OCI-M2 (cell line): ENCODE results near the gene ANO4.
"Not testable (repeated sequence)": the region's sequence is repeated elsewhere in the genome, so short reads cannot be mapped to it uniquely, and the experiment has no call there.

Experiments
- DNase-seq: peaks from one replicate; lab custom pipeline; 2025; ENCODE audit not compliant: unreplicated experiment; lab: John Stamatoyannopoulos, UW

Gene ANO4

DNA sequence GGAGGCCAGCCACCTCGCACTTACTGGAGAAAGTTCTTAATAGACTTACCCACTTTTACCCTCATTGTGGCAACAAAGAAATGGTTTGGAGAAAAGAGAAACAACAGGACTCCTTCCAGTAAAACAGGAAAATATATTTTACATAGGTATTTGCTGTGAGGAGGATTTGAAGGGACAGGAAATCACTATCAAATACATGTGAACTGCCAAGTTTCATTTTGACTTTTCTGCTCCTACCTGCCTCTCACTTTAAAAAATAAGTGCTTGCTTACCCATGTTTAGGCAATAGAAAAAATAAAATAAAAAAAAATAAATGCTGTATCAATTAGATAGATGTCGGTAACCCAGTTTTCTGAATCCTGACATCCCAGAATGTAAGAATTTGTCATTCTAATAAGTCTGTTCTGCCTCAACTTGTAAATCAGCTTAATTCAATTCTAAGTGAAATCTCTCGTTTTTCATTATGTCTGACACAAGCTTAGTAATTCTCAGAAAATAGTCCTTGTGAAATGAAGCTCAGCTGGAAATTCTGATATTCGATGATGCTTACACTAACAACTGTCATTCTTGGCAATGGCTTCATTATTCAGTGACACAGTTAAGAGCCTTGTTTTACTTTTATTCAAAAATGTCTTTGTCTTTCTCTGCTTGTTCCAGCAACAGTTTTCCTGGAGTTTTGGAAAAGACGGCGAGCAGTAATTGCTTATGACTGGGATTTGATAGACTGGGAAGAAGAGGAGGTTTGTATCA, 284.1 kb downstream of the ANO4 start:
- DNase-seq = no peak

DNA sequence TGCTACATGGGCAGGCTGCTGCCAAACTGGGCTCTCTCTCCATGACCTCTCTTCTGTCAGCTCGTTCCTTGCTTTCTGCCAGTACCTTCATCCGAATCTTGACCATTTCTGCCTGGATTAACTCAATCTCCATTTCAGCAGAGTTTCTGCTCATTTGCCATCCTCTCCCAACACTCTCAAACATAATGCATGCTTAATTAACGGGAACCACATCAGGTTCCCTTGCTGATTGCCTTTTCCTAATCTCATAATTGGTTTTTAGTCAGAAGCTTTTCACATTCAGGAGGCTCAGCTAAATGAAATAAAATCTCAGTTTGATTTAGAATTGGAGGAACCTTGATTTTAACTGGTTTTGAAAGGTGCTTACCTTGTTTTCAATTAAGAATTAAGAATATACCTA, 288.1 kb downstream of the ANO4 start:
- no peak for DNase-seq

DNA sequence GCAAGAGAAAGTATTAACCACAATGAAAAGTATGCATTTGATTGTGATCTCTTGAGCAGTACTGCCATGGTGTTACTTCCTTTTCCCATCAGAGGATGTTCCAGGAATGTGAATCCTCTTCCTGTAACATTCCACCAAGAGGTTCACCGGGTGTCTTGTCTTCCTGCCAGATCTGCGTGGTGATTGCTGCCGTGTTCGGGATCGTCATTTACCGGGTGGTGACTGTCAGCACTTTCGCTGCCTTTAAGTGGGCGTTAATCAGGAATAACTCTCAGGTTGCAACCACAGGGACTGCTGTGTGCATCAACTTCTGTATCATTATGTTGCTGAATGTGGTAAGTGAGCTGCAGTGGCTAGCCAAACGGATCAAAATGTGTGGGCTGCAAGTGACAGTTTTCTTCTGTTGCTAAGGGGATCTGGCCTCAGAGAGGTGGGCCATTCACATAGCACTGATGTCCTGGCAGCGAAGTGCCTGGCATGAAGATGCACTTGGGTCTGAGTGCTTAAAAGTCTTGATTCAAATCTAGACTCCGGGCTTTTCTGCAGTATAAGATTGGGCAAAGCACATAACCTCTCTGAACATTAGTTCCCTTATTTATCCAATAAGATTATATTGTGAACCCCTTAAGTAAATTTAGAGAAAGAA, 292.0 kb downstream of the ANO4 start:
- DNase-seq = no peak

DNA sequence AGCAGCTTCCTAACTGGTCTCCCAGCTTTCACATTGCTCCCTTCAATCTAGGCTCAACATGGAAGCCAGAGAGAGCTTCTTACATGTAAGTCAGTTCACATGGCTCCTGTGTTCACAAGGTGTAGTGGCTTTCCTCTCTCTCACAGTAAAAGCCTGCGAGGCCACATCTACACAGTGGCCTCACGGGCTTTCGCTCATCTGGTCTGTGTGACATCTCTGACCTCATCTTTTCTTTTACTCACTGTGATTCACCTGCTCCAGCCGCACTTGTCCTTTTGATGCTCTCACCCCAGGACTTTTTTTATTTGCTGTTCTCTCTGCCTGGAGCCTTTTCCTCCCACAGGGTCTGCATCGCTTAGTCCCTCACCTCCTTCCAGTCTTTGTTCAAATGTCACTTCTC, 293.3 kb downstream of the ANO4 start:
- no peak for DNase-seq

DNA sequence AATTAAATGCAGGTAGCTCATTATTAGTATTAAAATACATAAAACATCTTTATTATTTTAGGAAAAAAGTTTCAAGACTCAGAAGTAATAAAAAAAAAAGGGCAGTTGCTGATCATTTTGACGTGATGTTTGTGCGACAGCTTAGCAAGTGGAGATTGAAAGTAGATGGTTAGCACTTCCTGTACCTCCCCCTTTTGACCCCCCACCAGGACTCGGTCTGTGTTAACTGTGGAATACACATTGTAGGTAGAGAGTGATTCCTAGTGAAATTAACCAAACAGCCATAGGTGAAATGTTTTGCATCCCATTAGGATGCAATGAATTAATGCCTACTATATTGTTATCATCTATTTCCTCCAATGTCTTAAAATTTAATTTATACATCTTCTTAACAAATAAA, 294.7 kb downstream of the ANO4 start:
- no peak for DNase-seq

DNA sequence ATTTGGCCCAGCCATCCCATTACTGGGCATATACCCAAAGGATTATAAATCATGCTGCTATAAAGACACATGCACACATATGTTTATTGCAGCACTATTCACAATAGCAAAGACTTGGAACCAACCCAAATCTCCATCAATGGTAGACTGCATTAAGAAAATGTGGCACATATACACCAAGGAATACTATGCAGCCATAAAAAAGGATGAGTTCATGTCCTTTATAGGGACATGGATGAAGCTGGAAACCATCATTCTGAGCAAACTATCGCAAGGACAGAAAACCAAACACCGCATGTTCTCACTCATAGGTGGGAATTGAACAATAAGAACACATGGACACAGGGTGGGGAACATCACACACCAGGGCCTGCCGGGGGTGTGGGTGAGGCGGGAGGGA, 295.6 kb downstream of the ANO4 start:
- DNase-seq = not testable (repeated sequence)

DNA sequence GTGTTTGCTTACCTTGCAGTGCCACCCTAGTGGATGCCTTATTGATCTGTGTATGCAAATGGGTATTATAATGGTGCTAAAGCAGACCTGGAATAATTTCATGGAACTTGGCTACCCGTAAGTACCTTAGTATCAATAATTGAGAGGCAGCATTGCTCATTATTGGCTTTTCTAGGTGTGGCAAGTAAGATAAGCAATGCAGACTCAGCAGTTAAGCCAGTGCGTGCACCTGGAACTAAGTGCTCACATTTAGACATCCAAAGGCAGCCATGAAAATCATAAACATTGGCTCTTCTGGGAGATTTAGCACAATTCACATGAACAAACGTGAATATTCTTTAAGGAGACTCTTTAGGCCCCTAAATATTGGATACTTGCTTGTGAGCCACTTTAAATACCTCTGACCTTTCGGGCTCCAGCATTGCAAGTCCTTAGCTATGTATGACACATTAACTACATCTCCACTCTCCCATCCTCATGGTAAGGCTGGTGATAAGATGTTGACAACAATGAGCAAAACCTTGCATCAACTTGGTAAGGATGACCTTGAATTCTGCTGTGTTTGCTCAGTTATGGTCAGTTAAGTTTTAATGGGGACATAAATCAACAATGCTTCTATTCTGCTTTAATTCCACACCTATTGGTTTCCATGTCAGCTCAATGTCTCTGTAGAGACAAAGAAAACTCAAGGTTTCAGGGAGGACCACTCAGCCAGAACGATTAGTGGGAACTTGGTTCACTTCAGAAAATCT, 303.4 kb downstream of the ANO4 start:
- no peak for DNase-seq

DNA sequence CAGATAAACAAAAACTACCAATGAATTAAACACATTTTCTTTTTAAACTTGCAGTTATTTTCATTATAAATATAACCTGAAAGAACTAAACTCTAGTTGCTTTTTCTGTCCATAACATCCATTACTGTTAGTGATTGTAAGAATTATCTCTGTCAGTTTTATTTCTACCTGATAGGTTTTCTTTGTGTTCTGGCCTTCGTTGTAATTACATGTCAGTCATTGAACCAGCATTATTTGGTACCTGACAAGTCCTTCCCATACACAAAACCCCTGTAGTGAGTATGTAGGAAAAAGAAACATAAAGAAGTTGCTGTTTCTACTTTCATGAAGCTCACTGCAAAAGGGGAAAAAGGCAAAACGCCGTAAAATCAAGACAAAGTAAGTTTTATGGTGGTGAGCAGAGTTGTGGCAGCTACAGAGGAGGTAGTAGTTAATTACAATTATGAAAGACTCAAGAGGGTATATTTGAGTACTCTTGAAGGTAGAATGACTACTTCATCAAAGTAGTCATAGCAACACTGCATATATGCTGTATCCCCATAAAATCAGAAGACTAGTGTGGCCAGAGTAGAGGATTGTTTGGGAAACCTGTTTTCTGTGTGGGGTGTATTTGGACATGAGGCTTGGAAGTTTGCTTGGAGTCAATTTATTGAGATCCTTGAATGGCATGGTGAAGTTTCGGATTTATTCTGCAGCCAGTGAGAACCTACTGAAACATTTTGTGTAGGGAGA, 312.6 kb downstream of the ANO4 start:
- no peak for DNase-seq

DNA sequence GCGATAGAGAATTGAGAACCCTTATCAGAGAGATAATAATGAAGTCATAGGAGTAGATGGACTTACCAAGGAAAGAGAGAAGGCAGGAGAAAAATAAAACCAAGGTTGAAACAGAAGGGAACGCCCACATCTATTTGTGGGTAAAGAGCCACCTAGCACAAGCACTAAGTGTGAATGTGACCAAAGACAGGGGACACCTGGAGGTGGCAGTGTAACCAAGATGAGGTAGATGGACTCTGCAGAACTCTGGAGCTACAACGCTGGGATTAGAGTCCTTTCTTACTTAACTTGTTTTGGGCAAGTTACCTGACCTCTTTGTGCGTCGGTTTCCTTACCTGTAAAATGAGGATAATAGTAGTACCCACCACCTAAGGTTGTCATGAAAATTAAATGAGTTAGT, 313.6 kb downstream of the ANO4 start:
- DNase-seq = no peak

DNA sequence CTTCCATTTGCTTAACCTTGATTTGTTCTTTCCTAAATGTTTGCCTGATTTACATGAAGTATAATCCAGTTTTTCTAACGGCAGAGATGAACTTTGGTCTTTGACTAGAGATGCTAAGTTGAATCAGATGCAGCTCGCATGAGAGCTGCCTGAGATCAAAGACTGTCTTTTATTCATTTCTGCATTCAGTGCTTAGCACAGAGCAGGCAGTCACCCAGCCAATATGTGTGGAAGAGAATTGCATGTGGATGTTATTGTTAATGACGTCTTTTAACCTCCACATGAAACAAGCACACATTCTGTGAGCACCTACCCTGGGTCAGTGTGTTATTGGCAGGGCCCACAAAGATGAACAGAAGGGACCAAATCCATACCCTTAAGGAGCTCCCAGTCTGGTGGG, 316.3 kb downstream of the ANO4 start:
- no peak for DNase-seq

DNA sequence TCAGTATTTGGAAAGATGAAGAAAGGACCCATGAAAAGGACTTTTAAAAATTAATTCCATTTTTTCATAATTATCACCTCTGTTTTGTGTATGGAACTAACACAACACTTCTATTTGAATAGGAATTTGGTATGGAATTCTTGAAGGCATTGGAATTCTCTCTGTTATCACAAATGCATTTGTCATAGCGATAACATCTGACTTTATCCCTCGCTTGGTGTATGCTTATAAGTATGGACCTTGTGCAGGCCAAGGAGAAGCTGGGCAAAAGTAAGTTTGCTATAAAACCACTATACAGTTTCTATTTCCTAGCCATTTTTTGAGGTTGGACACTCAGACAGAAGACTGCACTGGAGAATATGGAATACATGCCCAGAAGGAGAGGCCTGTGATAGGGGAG, 316.9 kb downstream of the ANO4 start:
- DNase-seq = no peak

DNA sequence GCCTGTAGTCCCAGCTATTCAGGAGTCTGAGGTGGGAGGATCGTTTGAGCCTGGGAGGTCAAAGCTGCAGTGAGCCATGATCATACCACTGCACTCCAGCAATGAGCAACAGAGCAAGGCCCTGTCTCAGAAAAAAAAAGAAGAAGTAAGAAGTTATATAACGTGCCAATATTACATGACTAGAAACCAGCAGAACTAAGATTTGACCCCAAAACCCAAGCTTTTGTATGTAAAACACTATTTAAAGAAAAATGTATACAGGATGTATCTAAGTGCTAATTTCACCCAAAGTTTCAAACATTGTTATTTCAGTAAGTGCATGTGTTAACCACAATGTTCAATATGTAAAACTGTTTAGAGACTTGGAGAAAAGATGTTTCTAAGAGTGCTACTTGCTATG, 320.8 kb downstream of the ANO4 start:
- DNase-seq = no peak

DNA sequence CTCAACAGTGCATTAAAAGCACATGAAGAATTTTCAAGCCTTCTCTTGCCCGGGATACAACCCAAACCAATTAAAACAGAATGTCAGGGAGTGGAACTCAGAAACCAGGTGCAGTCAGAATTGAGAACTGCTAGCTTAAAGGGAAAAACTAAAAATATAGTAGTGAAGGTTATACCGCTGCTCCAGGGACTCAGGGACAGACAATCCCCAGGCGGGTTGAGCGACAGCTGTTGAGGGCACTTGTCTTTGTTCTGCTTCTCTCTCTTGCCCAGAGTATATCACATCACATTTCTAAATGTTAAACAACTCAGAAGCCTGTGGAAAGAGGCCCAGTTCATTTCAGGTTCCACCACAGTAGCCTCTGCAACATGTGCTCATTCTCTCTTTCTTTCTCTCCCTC, 322.3 kb downstream of the ANO4 start:
- no peak for DNase-seq

DNA sequence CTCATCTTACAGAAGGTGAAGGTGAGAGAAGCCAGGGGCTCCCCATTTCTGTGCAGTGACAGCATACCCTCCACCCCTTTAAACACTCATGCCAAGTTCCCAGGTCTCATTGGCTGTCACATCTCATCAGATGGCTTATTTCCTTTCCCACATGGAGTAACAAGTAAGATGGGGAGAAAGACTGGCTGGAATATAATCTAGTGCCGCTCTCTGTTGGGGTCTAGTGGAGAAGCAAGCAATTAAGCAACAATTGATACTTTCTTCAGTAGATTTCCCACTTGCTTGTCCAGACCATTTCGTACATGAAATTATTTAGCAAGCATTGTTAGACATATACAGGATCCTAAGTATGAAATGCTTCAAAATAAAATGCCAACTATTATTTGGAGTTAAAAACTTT, 323.3 kb downstream of the ANO4 start:
- no peak for DNase-seq

DNA sequence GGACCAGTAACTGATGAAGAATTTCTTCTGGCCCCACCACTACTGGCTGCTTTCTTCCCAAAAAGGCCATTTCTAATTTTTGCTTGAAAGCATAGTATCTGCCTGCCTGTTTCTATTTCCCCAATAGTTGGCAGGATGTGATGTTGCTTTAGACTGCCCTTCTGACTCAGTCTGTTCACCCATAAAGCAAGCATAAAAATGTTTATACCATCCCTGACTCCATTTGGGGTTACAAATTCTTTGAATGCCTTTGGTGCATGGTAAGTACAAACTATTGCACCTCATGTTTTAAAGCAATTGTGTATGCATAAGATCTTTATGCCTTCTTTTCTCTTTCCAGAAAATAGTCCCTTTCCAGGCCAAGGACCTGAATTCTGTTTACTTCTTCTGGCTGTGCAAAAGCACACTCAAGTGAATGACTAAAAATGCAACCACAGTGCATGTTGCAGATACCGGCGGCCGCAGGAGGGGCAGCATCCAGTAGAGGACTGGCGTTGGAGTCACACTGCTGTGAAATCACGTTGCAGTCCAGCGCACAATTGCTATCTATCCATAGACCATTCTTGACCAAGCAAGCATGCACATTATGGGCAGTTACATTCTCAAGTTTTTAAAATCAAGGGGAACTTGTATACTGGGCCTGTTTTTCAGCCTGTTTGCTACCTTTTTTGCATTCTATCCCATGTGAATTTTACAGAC, 333.1 kb downstream of the ANO4 start:
- DNase-seq = no peak

DNA sequence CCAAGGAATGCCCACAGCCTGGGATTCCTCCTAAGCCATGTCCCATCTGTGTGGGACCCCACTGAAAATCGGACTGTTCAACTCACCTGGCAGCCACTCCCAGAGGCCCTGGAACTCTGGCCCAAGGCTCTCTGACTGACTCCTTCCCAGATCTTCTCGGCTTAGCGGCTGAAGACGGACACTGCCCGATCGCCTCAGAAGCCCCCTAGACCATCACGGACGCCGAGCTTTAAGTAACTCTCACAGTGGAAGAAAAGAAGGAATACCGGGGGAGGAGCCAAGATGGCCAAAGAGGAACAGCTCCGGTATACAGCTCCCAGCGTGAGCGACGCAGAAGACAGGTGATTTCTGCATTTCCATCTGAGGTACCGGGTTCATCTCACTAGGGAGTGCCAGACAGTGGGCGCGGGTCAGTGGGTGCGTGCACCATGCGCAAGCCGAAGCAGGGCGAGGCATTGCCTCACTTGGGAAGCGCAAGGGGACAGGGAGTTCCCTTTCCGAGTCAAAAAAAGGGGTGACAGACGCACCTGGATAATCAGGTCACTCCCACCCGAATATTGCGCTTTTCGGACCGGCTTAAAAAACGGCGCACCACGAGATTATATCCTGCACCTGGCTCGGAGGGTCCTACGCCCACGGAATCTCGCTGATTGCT, 351.3 kb downstream of the ANO4 start:
- DNase-seq = not testable (repeated sequence)

DNA sequence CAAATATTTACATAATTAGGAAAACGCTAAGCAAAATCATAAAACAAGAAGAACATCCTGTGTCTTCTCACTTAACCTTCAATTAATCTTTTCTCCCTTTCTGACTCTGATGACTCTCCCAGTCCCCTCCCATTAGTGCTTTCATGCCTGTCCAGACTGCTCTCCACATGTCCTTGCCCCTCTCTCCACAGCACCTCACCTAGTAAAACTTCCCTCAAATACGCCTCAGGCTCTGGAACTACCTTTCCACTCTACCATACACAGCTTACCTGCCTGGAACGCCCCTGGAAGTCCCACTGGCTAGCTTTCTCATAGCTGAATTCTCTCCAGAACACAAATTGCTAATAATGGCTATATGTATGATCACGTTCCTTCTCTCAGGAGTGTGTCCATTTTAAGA, 370.7 kb downstream of the ANO4 start:
- DNase-seq = no peak

DNA sequence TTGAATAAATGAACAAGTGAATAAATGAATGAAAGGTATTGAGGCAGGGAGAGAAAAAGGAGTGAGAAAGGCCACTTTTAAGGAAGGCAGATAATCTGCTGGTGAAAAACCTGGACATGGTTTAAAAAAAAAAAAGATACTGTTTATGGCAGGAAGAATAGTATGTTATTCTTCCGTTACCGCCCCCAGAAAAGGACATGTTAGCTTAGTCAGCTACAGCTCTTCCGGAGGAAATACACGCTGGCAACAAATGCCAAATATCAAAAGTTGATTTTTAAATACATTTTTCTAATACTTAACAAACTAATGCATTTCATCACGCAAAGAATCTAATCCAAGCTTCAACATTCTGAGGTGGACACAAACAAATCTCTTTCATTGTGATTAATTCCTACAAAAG, 372.3 kb downstream of the ANO4 start:
- DNase-seq = no peak

DNA sequence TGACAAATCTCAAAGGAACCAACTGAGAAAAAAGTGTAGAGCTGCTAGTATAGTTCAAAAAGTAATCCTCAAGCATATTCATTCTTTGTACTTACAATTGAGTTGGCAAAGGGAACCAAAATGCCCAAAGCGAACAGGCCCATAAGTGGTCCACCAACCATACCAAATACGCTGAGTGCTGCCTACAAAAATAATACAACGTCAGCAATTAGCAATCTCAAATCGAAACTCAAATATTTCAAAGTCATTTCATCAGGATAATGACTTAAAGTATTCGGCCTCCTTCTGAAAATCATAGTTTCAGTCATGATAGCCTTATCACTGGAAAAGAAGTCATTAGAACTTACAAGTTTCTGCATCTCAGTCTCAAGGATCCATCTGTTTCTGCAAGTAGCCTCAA, 373.4 kb downstream of the ANO4 start:
- DNase-seq = no peak

DNA sequence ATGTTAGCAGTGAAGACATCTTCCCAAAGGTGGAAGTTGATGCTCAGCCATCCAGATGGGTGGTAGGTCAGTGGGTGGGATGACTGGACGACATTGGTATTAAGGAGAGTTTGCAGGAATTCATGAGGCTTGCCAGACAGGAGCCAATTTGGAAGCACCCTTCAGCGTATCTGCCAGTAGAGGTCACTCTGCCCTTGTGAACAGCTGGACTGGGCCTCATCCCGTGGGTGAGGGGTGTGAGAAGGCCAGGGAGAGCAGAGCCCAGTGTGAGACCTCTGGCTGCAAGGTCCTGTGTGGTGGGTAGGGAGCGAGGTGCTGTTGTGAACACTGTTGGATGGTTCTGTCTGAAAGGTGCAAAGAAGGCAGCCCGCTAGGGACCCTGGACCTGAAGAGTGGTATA, 377.7 kb downstream of the ANO4 start:
- no peak for DNase-seq
